ENCODE results near the gene CMIP.

Gene CMIP

DNA sequence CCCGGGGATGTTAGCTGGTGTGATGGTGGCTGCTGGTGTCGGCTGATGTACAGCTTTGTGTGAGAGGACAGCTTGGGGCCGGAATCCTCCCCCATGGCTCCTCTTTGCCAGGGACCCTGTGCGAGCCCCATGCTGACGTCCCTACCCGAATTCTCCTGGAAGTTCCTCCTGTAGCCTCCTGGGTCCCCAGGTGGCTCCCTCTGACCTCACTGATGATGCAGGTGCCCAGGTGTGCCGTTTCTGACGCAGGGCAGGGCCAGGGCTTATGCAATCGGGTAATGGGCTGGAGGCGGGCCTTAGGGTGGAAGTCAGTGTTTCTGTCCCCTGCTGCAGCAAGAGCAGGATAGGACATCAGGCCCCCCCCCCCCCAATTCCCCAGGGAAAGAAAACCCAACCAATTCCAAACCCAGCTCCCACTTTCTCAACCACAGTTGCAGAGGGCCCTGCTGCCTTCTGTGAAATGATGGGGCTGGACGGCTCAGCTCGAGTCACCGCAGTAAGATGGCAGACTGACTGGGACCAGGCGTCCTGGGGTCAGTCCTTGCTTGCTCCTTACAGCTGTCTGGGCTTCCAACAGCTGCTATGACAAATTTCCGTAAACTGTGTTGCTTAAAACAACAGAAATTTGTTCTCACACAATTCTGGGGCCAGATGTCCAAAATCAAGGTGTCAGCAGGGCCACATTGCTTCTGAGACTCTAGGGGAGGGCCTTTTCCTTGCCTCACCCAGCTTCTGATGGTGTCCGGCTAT is 195.5 kb downstream of the CMIP start:
- Histone ChIP-seq H3K9me3 (ENCODE audit: control insufficient read depth, low read length) (no peaks in the 10 kb centered on the region), H3K4me2 (ENCODE audit: low read length) (no peak overlapping the region), H3K79me2 (peaks cover 5% of the 10 kb centered on the region), H3K27ac (no peak overlapping the region), H2AFZ (no peak overlapping the region), H3K4me3 (ENCODE audit: low read depth, low read length) (no peak overlapping the region), H3K27me3 (ENCODE audit: control insufficient read depth, insufficient read depth, low read length) (no peaks in the 10 kb centered on the region), H3K9ac (no peak overlapping the region), H3K4me1 (peaks cover 5% of the 10 kb centered on the region), H3K36me3 (ENCODE audit: control insufficient read depth, insufficient read depth, low read length) (no peaks in the 10 kb centered on the region)
- TF ChIP-seq, protein P1, sequence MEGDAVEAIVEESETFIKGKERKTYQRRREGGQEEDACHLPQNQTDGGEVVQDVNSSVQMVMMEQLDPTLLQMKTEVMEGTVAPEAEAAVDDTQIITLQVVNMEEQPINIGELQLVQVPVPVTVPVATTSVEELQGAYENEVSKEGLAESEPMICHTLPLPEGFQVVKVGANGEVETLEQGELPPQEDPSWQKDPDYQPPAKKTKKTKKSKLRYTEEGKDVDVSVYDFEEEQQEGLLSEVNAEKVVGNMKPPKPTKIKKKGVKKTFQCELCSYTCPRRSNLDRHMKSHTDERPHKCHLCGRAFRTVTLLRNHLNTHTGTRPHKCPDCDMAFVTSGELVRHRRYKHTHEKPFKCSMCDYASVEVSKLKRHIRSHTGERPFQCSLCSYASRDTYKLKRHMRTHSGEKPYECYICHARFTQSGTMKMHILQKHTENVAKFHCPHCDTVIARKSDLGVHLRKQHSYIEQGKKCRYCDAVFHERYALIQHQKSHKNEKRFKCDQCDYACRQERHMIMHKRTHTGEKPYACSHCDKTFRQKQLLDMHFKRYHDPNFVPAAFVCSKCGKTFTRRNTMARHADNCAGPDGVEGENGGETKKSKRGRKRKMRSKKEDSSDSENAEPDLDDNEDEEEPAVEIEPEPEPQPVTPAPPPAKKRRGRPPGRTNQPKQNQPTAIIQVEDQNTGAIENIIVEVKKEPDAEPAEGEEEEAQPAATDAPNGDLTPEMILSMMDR (IDR thresholded peaks at IDR 0.05) = no peak

DNA sequence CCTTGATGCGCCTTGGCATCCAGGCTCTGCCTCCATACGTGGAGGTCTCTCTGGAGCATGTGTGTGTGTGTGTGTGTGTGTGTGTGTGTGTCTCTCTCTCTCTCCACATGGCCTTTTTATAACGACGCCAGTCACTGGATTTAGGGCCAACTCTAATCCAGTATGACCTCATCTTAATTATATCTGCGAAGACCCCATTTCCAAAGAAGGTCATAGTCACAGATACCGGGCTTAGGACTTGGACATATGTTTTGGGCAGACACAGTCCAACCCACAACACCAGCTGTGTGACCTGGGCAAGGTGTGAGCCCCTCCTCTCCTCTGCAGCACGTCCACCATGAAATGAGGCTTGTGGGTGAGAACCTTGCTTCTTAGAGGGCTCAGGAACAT is 196.1 kb downstream of the CMIP start:
- Histone ChIP-seq H3K9ac (no peak overlapping the region), H3K27me3 (ENCODE audit: control insufficient read depth, insufficient read depth, low read length) (no peaks in the 10 kb centered on the region), H3K9me3 (ENCODE audit: control insufficient read depth, low read length) (no peaks in the 10 kb centered on the region), H3K4me3 (ENCODE audit: low read depth, low read length) (no peak overlapping the region), H3K4me1 (no peaks in the 10 kb centered on the region), H2AFZ (no peak overlapping the region), H3K4me2 (ENCODE audit: low read length) (no peak overlapping the region), H3K36me3 (ENCODE audit: control insufficient read depth, insufficient read depth, low read length) (no peaks in the 10 kb centered on the region), H3K27ac (no peak overlapping the region), H3K79me2 (peaks cover 5% of the 10 kb centered on the region)
- TF ChIP-seq, protein P1 (IDR thresholded peaks at IDR 0.05) = no peak

DNA sequence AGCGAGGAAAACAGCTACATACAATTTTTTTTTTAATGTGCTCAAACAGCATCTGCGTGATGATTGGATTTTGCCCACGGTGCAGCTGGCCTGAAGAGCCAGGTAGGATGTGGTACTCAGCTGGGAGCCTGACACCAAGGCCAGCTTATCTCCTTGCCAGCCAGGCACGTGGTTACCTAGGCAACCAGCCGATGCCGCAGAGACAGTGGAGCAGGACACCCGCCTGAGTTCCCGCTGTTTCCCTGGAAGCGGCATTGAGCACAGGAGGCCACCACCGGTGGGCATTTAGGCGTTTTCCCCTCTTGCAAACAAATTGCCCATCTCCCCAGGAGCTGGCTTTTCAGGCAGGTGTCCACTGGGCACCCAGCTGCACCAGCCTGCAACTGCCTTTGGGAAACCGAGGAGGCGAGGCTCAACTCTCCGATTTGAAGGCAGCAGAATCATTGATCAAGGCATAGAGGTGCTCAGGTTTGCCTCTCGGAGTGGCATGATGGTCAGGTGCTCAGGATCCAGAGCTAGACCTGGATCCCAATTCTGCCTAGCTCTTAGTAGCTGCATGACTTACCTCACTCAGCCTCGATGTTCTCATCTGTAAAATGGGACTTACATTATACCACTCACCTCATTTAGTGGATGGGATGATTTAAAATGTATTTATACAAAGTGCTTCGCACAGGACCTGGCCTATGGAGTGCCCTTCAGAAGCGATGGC is 196.9 kb downstream of the CMIP start:
- H3K4me3 ChIP-seq (ENCODE audit: low read depth, low read length) = no peak overlapping the region
- H3K4me1 ChIP-seq = no peaks in the 10 kb centered on the region
- no peaks in the 10 kb centered on the region for H3K9me3 ChIP-seq (ENCODE audit: control insufficient read depth, low read length)
- no peak overlapping the region for H3K9ac ChIP-seq
- TF ChIP-seq, protein P1 (IDR thresholded peaks at IDR 0.05) = no peak
- H3K4me2 ChIP-seq (ENCODE audit: low read length) = no peak overlapping the region
- peaks cover 5% of the 10 kb centered on the region for H3K79me2 ChIP-seq
- no peak overlapping the region for H3K27ac ChIP-seq
- no peaks in the 10 kb centered on the region for H3K27me3 ChIP-seq (ENCODE audit: control insufficient read depth, insufficient read depth, low read length)
- no peak overlapping the region for H2AFZ ChIP-seq
- H3K36me3 ChIP-seq (ENCODE audit: control insufficient read depth, insufficient read depth, low read length) = no peaks in the 10 kb centered on the region

DNA sequence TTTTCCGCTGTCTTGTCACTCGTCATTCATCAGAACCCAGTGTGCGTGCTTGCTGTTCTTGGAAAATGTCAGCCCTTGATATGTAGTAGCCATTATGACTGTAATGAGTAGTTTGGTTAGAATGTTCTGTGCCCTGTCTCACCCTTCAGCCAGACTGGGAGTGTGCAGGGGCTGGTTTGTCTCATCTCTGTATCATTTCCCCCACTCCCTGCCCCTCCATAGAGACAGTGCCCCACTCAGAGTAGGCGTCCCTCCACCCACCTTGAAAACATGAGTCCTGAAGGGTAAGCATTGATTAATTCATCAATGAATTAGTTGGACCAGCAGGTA is 197.5 kb downstream of the CMIP start:
- H2AFZ ChIP-seq = no peak overlapping the region
- TF ChIP-seq, protein P1 (IDR thresholded peaks at IDR 0.05) = no peak
- no peaks in the 10 kb centered on the region for H3K27me3 ChIP-seq (ENCODE audit: control insufficient read depth, insufficient read depth, low read length)
- no peak overlapping the region for H3K27ac ChIP-seq
- H3K4me2 ChIP-seq (ENCODE audit: low read length) = no peak overlapping the region
- no peak overlapping the region for H3K9ac ChIP-seq
- H3K36me3 ChIP-seq (ENCODE audit: control insufficient read depth, insufficient read depth, low read length) = no peaks in the 10 kb centered on the region
- no peak overlapping the region for H3K4me3 ChIP-seq (ENCODE audit: low read depth, low read length)
- no peaks in the 10 kb centered on the region for H3K4me1 ChIP-seq
- H3K79me2 ChIP-seq = peaks cover 5% of the 10 kb centered on the region
- no peaks in the 10 kb centered on the region for H3K9me3 ChIP-seq (ENCODE audit: control insufficient read depth, low read length)

Measured in parathyroid adenoma (tissue), 2 donors.